A673 (cell line): Measurements from ENCODE around the gene CACNA2D3.

Experiments
- CTCF ChIP-seq: fragments of 300-800, 200-600 bp; sonication (generic); conservative IDR thresholded peaks from 2 replicates; pipeline ENCODE4 v1.5.1; 2017; ENCODE audit warnings: low read depth, mild to moderate bottlenecking, antibody characterized with exemption, low read length, moderate library complexity, mixed read lengths
- EZH2 ChIP-seq: fragments of 200-600 bp; sonication (generic); IDR thresholded peaks from 2 replicates; pipeline ENCODE4 v1.6.1; 2017; ENCODE audit warnings: borderline replicate concordance, low read depth, mild to moderate bottlenecking, mixed read lengths, antibody characterized with exemption, low read length; ENCODE audit not compliant: poor library complexity, severe bottlenecking

DNA sequence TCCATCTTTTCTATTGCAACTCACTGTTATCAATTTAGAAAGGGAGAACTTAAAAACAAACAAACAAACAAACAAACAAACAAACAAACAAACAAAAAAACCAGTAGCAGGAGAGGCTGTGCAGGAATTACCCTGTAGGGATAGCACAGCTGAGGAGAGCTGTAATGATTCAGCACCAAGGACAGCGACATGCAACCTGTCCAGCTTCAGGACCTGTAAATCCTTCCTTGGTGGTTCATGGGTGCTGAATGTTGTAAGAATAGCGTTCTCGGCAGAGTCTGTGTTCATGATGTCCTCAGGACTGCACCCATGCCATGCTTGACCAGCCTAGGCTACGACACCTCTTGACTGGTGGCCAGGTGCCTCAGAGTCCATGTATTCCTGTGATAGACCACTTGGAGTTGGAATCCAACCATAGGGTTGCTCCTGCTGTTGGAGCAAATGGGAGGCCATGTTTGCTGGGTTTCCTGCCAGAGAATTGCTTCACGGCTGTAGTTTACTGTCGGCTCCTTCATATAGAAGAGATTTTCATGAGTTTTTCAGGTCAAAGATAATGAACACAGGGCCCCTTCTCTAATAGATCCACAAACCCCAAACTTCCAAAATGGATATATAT, 65.9 kb downstream of the CACNA2D3 start:
- no peak for TF ChIP-seq CTCF
- TF ChIP-seq EZH2, result no peak
